ENCODE measurements around the gene PGA5. TPM values are rescaled to one million over a fixed set of nuclear protein-coding genes. Genes with fewer than 3 reads are reported as not detected.

Gene PGA5
- total and polyA plus RNA-seq, 2 experiments from 2014 or later = 0.45 to 0.52 TPM

DNA sequence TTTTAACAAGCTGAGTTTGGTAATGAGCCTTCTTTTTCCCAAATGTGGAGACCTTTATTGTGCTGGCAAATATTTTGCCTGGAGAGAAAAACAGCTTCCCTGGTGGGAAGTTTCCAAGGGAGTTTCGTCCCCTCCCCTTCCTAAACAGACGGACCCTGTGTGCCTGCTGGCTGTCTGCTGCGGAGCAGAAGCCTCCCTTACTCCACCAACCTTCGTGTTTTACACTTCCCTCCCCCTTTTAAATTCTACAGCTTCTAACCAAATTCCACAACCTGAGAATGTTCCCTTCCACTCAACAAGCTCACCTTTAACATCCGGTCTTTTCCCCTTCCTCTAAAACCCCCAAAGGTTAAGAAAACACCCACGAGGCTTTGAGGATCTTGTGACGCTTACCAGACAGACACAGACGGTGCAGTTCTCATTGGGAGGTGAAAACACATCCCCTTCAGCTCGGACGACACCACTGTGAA is 37.1 kb downstream of the PGA5 start (continued):
- TF ChIP-seq, protein P1, sequence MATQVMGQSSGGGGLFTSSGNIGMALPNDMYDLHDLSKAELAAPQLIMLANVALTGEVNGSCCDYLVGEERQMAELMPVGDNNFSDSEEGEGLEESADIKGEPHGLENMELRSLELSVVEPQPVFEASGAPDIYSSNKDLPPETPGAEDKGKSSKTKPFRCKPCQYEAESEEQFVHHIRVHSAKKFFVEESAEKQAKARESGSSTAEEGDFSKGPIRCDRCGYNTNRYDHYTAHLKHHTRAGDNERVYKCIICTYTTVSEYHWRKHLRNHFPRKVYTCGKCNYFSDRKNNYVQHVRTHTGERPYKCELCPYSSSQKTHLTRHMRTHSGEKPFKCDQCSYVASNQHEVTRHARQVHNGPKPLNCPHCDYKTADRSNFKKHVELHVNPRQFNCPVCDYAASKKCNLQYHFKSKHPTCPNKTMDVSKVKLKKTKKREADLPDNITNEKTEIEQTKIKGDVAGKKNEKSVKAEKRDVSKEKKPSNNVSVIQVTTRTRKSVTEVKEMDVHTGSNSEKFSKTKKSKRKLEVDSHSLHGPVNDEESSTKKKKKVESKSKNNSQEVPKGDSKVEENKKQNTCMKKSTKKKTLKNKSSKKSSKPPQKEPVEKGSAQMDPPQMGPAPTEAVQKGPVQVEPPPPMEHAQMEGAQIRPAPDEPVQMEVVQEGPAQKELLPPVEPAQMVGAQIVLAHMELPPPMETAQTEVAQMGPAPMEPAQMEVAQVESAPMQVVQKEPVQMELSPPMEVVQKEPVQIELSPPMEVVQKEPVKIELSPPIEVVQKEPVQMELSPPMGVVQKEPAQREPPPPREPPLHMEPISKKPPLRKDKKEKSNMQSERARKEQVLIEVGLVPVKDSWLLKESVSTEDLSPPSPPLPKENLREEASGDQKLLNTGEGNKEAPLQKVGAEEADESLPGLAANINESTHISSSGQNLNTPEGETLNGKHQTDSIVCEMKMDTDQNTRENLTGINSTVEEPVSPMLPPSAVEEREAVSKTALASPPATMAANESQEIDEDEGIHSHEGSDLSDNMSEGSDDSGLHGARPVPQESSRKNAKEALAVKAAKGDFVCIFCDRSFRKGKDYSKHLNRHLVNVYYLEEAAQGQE (IDR thresholded peaks at IDR 0.05; ENCODE audit: unreplicated experiment) = no peak

DNA sequence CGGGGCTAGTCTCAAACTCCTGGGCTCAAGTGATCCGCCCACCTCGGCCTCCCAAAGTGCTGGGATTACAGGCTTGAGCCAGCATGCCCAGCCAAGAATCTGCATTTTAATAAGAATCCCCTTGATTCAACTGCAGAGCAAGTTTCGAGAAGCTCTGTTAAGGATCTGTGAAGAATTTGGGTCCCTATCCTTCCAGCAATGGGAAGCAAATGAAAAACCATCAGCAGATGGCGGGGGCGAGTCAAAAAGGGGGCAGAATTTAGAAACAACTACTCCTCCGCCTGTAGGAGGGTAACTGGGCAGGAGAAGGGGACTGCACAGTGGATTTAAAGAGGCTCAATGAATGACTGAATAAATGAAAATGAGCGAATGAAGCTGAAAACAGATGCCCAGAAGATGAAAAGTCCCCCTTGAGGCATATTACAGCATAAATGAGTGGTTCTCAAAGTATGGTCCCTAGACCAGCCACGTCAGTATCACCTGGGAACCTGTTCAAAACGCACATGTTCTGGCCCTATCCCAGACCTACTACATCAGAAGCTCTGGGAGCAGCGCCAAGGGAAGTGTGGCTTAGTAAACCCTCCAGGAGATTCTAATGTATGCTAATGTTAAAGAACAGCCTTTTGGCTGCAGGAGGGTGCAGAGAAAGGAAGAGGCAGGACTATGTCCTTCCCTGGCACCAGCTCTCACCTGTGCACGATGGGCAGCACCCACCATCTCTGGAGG is 39.1 kb downstream of the PGA5 start:
- Mint-ChIP-seq H3K27me3 (ENCODE audit: insufficient read depth, low read depth, poor library complexity) (peaks cover 9% of the 10 kb centered on the region), H3K4me3 (no peak overlapping the region), H3K27ac (no peak overlapping the region), H3K9me3 (no peaks in the 10 kb centered on the region), H3K4me1 (peaks cover 32% of the 10 kb centered on the region), H3K36me3 (ENCODE audit: low read depth) (peaks cover 41% of the 10 kb centered on the region)
- DNase-seq (ENCODE audit: low spot score) = peak; percentile 45
- Histone ChIP-seq H4K20me1 (replicated peaks; ENCODE audit: insufficient read depth) (no peaks in the 10 kb centered on the region; the same call in 1 of the 2 replicates), H3K79me2 (replicated peaks; ENCODE audit: insufficient read depth) (no peaks in the 10 kb centered on the region), H3K27ac (ENCODE audit: low read depth) (no peak overlapping the region), H3K4me3 (no peak overlapping the region), H3K36me3 (ENCODE audit: insufficient read depth) (peaks cover 12% of the 10 kb centered on the region; the same call in 1 of the 2 replicates), H2AFZ (no peak overlapping the region), H3K9me2 (ENCODE audit: insufficient read depth) (no peaks in the 10 kb centered on the region), H3K4me1 (ENCODE audit: insufficient read depth) (peaks cover 8% of the 10 kb centered on the region; the same call in 1 of the 2 replicates), H3K4me2 (no peak overlapping the region), H3K27me3 (ENCODE audit: insufficient read depth) (no peaks in the 10 kb centered on the region), H3F3A (replicated peaks; ENCODE audit: low read depth) (peaks cover 12% of the 10 kb centered on the region; the same call in 1 of the 2 replicates)
- ATAC-seq = peak; percentile 19; the same call in 2 of the 3 replicates
- TF ChIP-seq EZH2phosphoT487 (IDR thresholded peaks at IDR 0.05; ENCODE audit: unreplicated experiment) (no peak), ZNF331 (CRISPR knock-in tag; IDR thresholded peaks at IDR 0.05; ENCODE audit: low read depth) (no peak)
- TF ChIP-seq, protein P1 (IDR thresholded peaks at IDR 0.05; ENCODE audit: unreplicated experiment) = no peak
- TF ChIP-seq, protein P2, sequence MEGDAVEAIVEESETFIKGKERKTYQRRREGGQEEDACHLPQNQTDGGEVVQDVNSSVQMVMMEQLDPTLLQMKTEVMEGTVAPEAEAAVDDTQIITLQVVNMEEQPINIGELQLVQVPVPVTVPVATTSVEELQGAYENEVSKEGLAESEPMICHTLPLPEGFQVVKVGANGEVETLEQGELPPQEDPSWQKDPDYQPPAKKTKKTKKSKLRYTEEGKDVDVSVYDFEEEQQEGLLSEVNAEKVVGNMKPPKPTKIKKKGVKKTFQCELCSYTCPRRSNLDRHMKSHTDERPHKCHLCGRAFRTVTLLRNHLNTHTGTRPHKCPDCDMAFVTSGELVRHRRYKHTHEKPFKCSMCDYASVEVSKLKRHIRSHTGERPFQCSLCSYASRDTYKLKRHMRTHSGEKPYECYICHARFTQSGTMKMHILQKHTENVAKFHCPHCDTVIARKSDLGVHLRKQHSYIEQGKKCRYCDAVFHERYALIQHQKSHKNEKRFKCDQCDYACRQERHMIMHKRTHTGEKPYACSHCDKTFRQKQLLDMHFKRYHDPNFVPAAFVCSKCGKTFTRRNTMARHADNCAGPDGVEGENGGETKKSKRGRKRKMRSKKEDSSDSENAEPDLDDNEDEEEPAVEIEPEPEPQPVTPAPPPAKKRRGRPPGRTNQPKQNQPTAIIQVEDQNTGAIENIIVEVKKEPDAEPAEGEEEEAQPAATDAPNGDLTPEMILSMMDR (conservative IDR thresholded peaks at IDR 0.05; ENCODE audit: low read depth in 2 of 2) = peak; percentile 17 to 39; a peak in 2 of 4 replicates
